Lung (tissue), 12 donors: ENCODE data around the gene SLC7A9. TPM values are rescaled to one million over a fixed set of nuclear protein-coding genes. Genes with fewer than 3 reads are reported as not detected.

Source experiments
- ATAC-seq: fragments of 200-7000 bp; cut with Tn5 transposase; one replicate; pipeline ENCODE4 v1.9.1; 2020; ENCODE audit warnings: moderate number of reproducible peaks; ENCODE audit not compliant: insufficient read depth, low FRiP score
- DNase-seq, 3 donors: peaks; one replicate each; pipeline ENCODE4 v3.0.0-alpha.2; 2013 to 2017
- H3K27ac ChIP-seq, 2 donors: one replicate each; pipeline ENCODE4 v1.5.1; 2013; ENCODE audit warnings: mild to moderate bottlenecking in 2 of 2, moderate library complexity in 2 of 2, control low read depth in 1 of 2, inconsistent platforms in 1 of 2, low read depth in 1 of 2, low read length in 1 of 2
- H3K27me3 ChIP-seq, 3 donors: one replicate each; pipeline ENCODE4 v1.5.1; 2013; ENCODE audit warnings: low read length in 2 of 3; ENCODE audit not compliant: control insufficient read depth in 3 of 3, insufficient read depth in 3 of 3
- H3K36me3 ChIP-seq, 4 donors: one replicate each; pipeline ENCODE4 v1.5.1; 2013; ENCODE audit warnings: low read length in 4 of 4, mild to moderate bottlenecking in 1 of 4, moderate library complexity in 1 of 4; ENCODE audit not compliant: control insufficient read depth in 4 of 4, insufficient read depth in 4 of 4
- H3K4me1 ChIP-seq, 5 donors: one replicate each; pipeline ENCODE4 v1.5.1; 2013; ENCODE audit warnings: low read length in 5 of 5, mild to moderate bottlenecking in 2 of 5, moderate library complexity in 1 of 5; ENCODE audit not compliant: control insufficient read depth in 5 of 5, insufficient read depth in 5 of 5
- H3K4me3 ChIP-seq: one replicate; pipeline ENCODE4 v1.5.1; 2013; ENCODE audit warnings: mild to moderate bottlenecking, control low read depth, moderate library complexity
- H3K9ac ChIP-seq, 2 donors: one replicate each; pipeline ENCODE4 v1.5.1; 2013; ENCODE audit warnings: low read length in 2 of 2, control low read depth in 1 of 2; ENCODE audit not compliant: insufficient read depth in 1 of 2
- H3K9me3 ChIP-seq, 4 donors: one replicate each; pipeline ENCODE4 v1.5.1; 2013; ENCODE audit warnings: low read length in 3 of 4, mild to moderate bottlenecking in 1 of 4, moderate library complexity in 1 of 4; ENCODE audit not compliant: control insufficient read depth in 4 of 4, insufficient read depth in 3 of 4
- WGBS, 2 donors: extraction: QIAGEN DNeasy Blood & Tissue Kit; methylation state at CpG; one replicate each; pipeline ENCODE4 v1.1.7; 2013; 5-methylcytosine and 5-hydroxymethylcytosine counted together
- polyA plus RNA-seq, 2 donors: library from polyadenylated mRNA; stranded (reverse); fragments of 200-250 nt; gene quantifications; one replicate each; pipeline ENCODE4 v1.2.1, GENCODE V29; 2013
- total RNA-seq, 2 donors: library from RNA; depleted of rRNA in 1 of 2; stranded (reverse); fragments of >200 nt in 1 of 2; gene quantifications; one replicate each; pipeline ENCODE4 v1.2.1, GENCODE V29; 2014 to 2021
- TF ChIP-seq, protein P1 (sequence below): IDR thresholded peaks from 2 replicates; pipeline ENCODE4 v1.5.1; 2012; ENCODE audit warnings: mild to moderate bottlenecking; ENCODE audit errors: control extremely low read depth, extremely low read depth
- donor health status: control.
- donor health status: control.
- donor health status: Bipolar disorder and iron deficiency.
- donor health status: healthy.
- donor health status: DM: yes; HTN: yes; CAD: no.

The SLC7A9 gene
- total and polyA plus RNA-seq, 4 donors = 0.06 to 0.37 (median 0.28) TPM

DNA sequence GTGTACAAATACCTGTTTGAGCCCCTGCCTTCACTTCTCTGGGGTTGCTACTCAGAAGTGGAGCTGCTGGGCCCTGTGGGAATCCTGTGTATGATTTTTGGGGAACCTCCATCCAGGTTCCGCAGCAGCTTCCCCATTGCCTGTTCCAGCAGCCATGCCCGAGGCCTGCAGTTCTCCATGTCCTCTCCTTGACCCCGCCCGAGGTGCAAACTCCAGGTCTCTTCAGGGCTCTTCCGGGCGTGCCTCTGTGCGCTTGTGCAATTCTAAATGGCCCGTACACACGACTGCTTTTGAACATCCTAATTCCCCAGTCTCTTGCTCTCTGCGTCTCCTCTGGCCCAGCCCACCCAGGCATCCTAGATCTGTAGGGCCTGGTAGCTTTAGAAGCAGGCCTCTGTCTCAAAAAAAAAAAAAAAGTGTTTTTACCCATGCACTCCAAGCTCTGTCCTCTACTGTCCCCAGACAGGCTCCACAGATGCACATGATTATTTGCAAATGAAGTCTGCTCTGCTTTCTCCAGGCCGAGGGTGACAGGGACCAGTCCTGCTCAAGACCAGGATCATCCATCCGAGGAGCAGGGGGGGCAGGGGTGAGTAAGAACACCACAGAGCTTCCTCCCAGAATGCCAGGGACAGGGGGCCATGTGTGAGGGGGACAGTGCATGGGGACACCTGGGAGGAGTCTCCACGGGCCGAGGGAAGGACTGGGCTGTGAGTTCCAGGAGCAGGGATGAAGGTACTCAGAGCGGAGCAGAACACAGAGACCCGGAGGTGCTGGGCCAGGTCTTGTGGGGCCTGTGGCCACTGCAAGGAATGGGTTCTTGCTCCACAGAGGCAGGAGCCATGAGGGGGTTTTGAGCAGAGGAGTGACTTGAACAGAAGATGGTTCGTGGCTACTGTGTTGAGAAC, 51.7 kb downstream of the SLC7A9 start:
- no peaks in the 10 kb centered on the region for H3K27me3 ChIP-seq
- ATAC-seq (no peak), DNase-seq (no peak)
- WGBS, 2 donors = 81 to 86% methylated on average over 17 of the region's 17 CpGs
- H3K36me3 ChIP-seq = no peaks in the 10 kb centered on the region
- TF ChIP-seq, protein P1, sequence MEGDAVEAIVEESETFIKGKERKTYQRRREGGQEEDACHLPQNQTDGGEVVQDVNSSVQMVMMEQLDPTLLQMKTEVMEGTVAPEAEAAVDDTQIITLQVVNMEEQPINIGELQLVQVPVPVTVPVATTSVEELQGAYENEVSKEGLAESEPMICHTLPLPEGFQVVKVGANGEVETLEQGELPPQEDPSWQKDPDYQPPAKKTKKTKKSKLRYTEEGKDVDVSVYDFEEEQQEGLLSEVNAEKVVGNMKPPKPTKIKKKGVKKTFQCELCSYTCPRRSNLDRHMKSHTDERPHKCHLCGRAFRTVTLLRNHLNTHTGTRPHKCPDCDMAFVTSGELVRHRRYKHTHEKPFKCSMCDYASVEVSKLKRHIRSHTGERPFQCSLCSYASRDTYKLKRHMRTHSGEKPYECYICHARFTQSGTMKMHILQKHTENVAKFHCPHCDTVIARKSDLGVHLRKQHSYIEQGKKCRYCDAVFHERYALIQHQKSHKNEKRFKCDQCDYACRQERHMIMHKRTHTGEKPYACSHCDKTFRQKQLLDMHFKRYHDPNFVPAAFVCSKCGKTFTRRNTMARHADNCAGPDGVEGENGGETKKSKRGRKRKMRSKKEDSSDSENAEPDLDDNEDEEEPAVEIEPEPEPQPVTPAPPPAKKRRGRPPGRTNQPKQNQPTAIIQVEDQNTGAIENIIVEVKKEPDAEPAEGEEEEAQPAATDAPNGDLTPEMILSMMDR = no peak
- peaks cover 0 to 3% (median 0%) of the 10 kb centered on the region in 5 donors for H3K4me1 ChIP-seq
- H3K4me3 ChIP-seq = no peak overlapping the region
- H3K9ac ChIP-seq = no peak overlapping the region
- no peak overlapping the region for H3K27ac ChIP-seq
- H3K9me3 ChIP-seq = peaks cover 0 to 2% (median 0%) of the 10 kb centered on the region in 4 donors

DNA sequence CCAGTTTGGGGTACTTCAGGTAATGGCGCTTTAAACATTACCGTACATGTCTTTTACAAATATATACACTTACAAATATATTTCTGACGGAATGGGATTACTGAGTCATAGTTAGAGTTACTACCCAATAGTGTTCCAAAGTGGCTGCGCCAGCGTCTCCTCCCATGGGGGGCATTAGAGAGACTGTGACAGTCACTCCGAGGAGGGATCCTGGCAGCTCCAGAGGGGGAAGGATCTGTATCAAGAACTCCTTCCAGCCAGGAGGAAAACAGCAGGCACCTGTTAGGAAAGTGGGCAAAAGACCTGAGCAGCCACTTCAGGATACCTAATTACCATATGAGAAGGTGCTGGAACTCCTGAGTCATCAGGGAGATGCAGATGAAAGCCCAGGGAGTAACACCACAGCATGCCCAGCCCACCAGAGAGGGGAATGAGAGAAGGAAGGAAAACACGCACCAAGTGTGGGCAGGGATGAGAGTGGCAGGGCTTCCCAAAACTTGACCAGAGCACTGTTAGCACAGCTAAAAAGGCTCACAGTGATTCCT, 52.9 kb downstream of the SLC7A9 start:
- H3K9me3 ChIP-seq = peaks cover 0 to 2% (median 0%) of the 10 kb centered on the region in 4 donors
- no peak overlapping the region for H3K9ac ChIP-seq
- TF ChIP-seq, protein P1 = no peak
- WGBS, 2 donors = 66 to 73% methylated on average over 7 of the region's 7 CpGs
- DNase-seq = no peak
- H3K27me3 ChIP-seq = no peaks in the 10 kb centered on the region
- no peak overlapping the region for H3K27ac ChIP-seq
- H3K4me3 ChIP-seq = no peak overlapping the region
- H3K36me3 ChIP-seq = no peaks in the 10 kb centered on the region
- ATAC-seq = no peak
- H3K4me1 ChIP-seq = peaks cover 0 to 3% (median 0%) of the 10 kb centered on the region in 5 donors

DNA sequence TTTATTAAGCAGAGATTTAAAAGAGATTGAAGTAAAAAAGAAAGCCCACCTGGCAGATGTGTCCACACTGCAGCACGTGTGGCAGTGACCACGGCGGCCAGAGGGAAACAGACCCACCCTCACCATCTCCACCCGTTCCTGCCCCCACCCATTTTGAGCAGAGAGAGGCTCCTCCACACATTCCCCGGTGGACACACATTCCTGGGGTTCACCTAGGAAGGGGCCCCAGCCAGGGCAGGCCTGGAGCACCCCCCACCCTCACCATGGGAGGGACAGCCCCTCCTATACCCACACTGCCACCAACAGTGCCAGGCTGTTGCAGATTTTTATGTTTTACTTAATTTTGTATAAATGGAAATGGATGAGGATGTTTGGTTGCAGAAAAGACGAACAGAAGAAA, 54.9 kb downstream of the SLC7A9 start:
- TF ChIP-seq, protein P1 = no peak
- peaks cover 0 to 3% (median 0%) of the 10 kb centered on the region in 5 donors for H3K4me1 ChIP-seq
- no peak overlapping the region for H3K9ac ChIP-seq
- WGBS, 2 donors = 69 to 72% methylated on average over 6 of the region's 6 CpGs
- ATAC-seq (no peak), DNase-seq (no peak)
- H3K4me3 ChIP-seq = no peak overlapping the region
- no peaks in the 10 kb centered on the region for H3K27me3 ChIP-seq
- no peak overlapping the region for H3K27ac ChIP-seq
- H3K36me3 ChIP-seq = no peaks in the 10 kb centered on the region
- no peaks in the 10 kb centered on the region for H3K9me3 ChIP-seq
